Measurements from ENCODE around the gene NUFIP1.

- TF ChIP-seq, protein P1, sequence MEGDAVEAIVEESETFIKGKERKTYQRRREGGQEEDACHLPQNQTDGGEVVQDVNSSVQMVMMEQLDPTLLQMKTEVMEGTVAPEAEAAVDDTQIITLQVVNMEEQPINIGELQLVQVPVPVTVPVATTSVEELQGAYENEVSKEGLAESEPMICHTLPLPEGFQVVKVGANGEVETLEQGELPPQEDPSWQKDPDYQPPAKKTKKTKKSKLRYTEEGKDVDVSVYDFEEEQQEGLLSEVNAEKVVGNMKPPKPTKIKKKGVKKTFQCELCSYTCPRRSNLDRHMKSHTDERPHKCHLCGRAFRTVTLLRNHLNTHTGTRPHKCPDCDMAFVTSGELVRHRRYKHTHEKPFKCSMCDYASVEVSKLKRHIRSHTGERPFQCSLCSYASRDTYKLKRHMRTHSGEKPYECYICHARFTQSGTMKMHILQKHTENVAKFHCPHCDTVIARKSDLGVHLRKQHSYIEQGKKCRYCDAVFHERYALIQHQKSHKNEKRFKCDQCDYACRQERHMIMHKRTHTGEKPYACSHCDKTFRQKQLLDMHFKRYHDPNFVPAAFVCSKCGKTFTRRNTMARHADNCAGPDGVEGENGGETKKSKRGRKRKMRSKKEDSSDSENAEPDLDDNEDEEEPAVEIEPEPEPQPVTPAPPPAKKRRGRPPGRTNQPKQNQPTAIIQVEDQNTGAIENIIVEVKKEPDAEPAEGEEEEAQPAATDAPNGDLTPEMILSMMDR (conservative IDR thresholded peaks at IDR 0.05 in 1 of 2, IDR thresholded peaks at IDR 0.05 in 1 of 2; ENCODE audit: low read depth in 1 of 2, low read length in 2 of 2): no peak
- no peak for TF ChIP-seq EZH2 (IDR thresholded peaks at IDR 0.05; ENCODE audit: low read length, missing control alignments)
Measured at GRCh38 chr13:44903574-44903985, 85.7 kb downstream of the NUFIP1 start.

Data from fibroblast of lung (primary cell).